ENCODE results near the gene CDC40. TPM values are rescaled to one million over a fixed set of nuclear protein-coding genes. Genes with fewer than 3 reads are reported as not detected.

The CDC40 gene
- total RNA-seq: 21.2 TPM

DNA sequence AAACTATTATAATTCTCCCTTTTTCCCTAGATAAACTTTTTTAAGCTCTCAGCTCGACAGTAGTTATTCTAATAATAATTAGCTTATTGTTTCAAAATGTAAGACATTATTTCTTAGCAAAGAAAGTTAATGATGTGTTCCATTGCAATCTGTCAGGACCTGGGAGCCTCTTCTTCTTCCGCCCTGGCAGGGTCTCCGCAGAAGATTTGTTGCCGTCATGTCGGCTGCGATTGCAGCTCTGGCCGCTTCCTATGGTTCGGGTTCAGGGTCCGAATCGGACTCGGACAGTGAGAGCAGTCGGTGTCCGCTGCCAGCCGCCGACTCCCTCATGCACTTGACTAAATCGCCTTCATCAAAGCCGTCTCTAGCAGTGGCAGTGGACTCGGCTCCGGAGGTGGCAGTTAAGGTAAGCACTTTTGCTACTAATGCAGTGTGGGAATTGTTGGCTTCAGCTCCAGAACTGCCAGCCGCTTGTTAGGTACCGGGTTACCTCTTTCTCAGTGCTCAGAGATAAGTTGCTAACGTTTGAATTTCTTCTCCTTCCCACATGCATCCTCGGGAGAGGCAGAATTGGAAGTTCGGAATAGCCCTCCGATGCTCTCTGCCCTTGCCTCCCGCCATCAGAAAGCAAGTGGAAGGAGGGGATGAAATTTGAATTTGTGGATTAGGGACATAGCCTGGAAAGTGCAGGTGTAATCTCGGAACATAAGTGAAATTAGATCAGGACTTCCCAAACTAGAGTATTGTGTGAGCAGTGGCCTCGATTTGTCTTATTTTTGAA, at the start of gene CDC40:
Gene CDC40 (plus strand): TSS at position 200 of the 781 bp plus-strand sequence. CDS start 18 bp downstream, at position 218.
- DNase-seq (ENCODE audit: low spot score in 2 of 2) (peak; percentile 44 to 56), FAIRE-seq (no peak)

DNA sequence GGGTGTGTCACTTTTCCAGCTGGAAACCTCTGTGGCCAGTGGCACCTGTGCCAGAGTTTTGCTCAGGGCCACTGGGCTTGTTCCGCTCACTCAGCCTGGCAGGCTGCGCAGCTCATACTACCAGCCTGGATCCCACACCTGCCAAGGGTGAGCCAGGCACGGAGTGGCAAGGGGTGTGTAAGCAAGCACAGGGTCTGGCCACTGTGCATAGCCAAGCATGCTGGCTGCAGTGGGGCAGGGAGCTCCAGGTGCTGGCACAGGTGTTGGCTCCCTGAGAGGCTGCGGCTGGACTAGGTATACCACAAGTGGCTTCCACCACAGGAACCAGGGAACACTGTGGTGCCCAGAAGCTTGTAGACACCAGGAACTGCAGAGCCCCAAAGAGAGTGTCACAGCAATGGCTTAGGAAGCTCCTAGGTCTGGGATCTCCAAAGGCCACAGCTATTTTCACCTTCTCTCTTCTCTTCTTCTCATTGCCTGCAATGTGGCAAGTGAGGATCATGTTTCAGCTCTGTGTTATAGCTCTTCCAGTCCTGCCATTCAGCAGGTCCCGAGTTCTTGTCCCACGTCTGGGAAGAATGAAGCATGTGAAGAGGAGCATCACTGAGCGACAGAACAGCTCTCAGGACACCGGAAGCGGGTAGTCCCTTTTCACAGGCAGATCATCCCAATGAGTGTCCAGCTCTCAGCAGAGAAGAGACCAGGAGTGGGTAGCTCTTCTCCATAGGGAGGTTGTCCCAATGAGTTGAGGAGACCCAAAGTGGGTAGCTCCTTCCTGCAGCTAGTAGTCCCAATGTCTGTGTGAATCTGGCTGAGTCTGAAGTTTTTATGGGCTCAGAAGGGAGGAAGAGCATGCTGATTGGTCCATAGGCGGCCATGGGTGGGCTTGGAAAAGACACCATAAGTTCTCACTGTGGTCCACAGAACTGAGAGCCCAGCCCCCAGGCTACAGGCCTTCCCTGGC, 42.0 kb upstream of the CDC40 start:
- DNase-seq (ENCODE audit: low spot score in 2 of 2) (no peak), FAIRE-seq (no peak)

DNA sequence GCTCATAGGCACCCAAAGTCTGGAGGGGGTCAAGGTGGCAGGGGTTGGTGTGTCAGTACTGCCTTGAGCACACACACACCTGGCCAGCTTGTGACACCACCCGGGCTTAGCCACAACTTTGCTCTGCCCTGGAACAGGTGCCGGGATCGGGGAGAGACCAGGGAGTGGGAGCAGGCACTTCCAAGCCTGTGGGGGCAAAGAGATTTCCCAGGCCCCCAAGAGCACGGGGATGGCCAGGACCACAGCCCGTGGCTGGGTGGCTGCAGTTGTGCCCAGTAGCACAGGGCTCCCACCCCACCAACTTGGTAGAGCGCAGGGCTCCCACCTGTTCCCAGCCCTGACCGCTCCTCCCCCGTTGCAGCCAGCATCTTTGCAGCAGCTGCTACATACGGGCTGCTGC, 41.2 kb upstream of the CDC40 start:
- FAIRE-seq (no peak), DNase-seq (ENCODE audit: low spot score in 2 of 2) (no peak)

DNA sequence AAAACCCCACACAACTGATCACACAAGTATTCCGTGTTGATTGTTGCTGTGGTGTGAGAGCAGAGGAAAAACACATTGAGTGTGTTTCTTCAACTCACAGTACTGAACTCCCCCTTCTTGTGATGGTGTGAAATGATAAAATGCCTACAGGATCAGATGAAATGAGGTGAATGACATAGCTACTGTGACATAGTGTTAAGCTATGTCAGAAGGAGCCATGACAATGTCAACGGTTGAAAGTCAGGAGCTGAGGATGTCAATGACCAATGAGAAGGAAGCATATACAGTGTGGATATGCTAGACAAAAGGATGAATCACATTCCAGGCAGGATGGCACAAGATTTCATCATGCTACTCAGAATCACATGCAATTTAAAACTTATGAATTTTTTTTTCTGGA, 39.6 kb upstream of the CDC40 start:
- FAIRE-seq (no peak), DNase-seq (ENCODE audit: low spot score in 2 of 2) (peak in 1 of 2 donors; percentile 18)

DNA sequence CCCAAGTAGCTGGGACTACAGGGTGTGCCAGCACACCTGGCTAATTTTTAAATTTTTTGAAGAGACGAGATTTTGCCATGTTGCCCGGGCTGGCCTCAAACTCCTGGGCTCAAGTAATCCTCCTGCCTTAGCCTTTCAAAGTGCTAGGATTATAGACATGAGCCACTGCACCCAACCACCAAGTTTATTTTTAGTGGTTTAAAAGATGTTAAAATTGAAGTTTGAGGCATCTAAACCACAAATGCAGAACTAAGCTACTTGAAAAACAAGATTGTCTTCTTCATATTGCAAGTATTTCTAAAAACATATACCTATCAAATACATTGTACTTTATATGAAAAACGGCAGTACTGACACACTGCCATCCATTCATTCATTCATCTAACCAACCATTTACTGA, 32.4 kb upstream of the CDC40 start:
- no peak for DNase-seq (ENCODE audit: low spot score in 2 of 2)
- no peak for FAIRE-seq

DNA sequence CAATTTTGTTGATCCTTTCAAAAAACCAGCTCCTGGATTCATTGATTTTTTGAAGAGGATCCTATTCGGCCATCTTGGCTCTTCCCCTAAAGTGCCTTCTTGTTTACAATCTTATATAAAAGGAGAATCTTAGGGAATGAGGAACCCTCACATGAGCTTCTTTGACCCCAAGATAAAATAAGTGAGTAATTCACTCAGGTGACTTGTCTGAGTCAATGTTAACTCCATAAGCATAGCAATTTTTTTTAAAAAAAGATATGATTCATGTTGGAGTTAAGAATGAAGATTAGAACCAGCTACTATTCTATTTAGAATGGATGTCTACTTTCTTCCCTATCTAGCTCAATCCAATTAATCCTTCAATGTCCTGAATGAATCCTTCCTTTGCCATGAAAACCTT, 21.7 kb upstream of the CDC40 start:
- FAIRE-seq: no peak
- no peak for DNase-seq (ENCODE audit: low spot score in 2 of 2)

DNA sequence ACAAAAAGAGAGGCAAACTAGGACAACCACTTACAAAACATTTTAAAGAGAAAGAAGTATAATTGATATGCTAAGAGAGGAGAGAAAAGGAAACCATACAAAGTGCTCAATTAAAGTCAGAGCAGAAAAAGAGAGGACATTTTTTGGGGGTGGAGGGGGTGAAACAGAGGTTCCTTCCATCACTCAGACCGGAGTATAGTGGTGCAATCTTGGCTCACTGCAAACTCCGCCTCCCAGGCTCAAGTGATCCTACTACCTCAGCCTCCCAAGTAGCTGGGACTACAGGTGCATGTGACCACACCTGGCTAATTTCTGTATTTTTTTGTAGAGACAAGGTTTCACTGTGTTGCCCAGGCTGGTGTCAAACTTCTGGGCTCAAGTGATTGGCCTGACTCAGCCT, 10.1 kb upstream of the CDC40 start:
- no peak for DNase-seq (ENCODE audit: low spot score in 2 of 2)
- FAIRE-seq: no peak

DNA sequence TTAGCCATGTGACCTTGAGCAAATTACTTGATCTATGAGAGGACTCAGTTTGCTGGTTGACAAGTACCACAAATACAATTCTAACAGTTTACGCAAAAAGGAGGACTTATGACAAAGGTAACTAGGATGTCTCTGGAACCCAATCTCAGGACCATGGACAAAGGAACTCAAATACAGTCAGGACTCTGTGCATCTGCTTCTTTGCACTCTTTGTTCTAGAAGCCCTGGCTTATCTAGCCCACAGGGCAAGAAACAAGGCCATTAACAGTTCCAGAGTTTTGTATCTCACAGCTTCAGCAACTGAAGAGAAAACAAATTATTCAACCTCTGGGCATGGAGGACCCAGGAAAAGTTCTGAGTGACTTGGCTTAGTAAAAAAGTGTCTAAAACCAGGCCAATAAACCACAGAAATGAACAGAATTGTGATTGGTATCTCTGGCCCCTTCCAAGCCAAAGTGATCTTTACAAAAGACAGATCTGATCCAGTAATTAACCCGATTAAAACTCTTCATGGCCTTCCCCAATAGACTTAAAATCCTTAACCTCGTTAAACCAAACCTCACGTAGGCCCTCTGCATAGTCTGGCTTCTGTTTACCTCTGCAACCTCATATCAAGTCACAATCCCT, 6.6 kb upstream of the CDC40 start:
- no peak for FAIRE-seq
- DNase-seq (ENCODE audit: low spot score in 2 of 2): no peak

DNA sequence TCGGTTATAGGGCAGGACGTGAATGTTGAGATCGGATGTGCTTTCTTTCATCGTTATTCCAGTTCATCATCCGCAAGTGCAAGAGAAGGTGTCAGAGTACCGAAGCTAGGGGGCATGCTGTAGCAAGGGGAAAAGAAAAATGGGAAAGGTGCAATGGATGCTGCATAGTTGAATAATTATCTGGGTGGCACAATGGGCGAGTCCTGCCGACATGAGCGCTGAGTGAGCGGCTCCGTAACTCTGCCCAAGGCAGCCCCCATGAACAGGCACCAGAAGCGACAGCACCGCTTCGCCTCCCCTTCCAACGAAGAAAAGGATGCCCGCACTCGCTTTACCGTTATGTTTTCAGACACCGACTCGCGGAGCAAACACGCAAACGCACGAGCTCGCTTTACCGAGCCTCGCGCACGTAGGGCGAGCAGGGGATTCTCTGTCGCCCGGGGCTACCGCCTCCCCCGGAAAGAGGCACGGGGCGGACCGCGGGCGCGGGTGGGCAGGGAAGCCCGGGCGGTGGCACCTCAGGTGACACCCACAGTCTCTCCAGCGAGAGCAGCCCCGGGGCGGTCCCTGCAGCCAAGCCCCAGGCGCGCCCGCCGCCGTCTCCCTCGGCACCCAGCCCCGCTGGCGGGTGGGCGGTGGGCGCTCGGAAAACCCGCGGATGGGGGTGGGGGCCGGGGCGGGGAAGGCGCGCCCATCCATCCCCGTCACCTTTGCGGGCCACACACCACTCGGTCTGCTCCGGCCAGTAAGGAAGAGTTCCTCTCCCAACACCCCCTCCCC, 1.4 kb upstream of the CDC40 start:
- DNase-seq (ENCODE audit: low spot score in 2 of 2): peak in 1 of 2 donors; percentile 47
- FAIRE-seq: no peak

DNA sequence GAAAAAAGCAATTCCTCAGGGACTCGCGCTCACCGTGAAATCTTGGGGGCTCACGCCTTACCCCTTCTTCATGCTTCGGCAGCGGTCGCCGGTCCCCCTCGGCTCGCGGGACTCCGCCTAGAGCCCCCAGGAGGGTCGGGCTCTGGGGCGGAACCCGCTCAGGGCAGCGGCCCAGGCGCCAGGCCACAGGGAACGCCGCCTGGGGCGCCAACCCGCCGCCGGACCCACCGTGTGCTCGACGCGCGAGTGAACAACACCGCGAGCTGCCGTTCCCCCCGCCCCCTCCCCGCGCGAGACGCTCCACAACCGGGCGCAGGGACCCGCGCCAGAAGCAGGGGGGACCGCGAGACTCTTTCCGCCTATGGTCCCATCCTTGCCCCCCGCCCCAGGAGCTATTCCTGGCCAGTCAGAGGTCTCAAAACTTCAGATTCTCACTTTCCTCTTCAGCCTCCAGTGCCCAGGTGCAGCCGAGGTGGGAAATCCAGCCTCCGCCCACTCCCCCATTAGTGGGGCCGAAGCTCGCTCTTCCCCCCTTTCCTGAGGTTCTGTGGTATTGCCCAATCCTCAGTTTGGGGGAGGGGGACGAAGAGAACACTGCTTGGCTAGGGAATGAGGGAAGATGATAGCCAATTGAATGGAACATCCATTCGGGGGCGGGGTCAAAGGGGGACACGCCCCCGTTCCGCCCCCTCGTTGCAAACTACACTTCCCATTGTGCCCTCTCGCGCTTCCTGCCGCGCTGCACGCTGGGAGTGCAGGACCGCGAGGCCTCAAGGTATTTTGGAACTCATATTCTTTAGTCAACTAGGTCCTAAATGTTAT, 610 bp upstream of the CDC40 start, which contains the start of gene WASF1:
Gene WASF1 (minus strand): TSS at position 265 of the 822 bp plus-strand sequence. CDS start 52,069 bp downstream, outside the sequence.
- FAIRE-seq: peak; percentile 68
- DNase-seq (ENCODE audit: low spot score in 2 of 2): peak; percentile 84 to 89

DNA sequence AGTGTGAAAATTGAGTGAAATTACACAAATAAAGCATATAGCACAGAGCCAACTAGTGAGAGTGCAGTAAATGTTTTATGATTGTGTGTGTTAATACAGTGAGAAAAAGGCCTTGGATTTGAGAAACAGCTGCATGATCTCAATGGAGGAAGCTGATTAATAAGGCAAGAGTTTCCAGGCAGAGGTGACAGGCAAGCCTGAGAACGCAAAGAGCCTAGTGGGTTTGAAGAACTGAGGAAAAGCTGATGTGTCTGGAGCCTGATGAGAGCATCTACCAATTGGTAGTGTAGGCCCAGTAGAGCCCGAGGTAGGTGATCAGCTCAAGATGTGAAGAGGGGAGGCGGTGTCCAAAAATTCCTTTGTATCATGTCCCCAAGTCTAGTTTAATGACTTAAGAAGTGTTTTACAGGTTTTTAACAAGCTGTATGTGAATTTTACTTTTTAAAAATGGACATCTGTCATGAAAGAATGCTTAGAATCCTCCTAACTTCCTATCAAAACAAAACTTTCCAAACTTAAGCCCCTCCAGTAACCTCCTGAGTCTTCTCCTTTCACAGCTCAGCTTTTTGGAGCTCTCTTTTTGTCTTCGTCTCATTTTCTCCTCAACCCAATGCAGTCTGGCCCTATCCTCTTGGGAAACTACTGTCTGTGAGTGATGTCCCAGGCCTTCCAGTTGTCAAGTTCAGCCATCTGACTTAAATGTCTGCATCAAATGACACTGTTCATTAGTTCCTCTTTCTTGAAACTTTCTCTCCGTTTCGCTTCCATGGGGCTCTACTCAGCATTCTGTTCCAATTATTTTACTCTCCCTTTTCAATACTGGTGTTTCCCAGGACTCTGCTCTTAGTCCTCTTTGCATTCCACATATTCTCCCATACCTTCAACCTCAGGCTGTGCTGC, 1.2 kb downstream of the CDC40 start:
- DNase-seq (ENCODE audit: low spot score in 2 of 2): no peak
- no peak for FAIRE-seq

DNA sequence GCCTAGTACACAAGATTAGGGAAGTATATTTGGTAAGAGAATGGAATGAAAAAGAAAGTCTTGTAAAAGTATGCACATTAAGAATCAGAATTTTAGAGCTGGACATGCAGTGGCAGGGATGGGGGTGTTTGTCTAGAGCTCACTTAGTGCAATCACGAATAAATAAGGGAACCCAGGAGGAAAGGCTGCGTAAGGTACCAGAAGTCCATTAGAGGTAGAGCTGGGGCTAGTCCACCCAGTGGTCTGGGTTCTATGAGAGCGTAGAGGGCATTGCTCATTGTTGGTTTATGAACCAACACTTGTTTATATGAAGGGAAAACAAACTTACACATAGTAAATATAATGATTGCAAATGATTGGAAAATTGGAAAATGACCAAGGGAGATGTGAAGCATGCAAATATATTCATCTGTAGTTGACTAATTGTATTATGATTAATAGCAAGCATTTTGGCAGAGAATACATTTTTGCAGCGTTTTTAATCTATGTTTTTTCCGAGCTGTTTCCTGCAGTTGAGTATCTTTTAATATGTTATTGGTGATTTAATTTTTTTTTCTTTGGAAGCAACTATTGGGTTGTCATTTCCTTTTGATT, 3.2 kb downstream of the CDC40 start:
- DNase-seq (ENCODE audit: low spot score in 2 of 2) (no peak), FAIRE-seq (no peak)

DNA sequence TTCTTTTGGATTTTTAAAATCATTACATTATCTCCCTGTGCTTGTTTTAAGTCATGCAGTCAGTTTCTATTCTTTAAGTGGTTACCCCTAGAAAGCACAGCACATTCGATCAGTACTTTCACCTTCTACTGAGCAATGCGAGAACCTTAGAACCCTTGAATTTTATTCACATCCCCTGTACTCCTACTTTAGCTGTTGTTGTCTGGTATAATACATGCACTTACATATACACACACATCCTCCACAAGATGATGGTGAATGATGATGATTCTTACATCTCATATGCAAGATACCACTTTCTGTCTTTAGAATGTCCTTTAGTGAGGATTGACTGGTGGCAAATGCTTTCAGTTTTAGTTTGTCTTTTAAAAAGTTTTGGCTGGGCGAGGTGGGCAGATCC, 5.7 kb downstream of the CDC40 start:
- FAIRE-seq: no peak
- no peak for DNase-seq (ENCODE audit: low spot score in 2 of 2)

DNA sequence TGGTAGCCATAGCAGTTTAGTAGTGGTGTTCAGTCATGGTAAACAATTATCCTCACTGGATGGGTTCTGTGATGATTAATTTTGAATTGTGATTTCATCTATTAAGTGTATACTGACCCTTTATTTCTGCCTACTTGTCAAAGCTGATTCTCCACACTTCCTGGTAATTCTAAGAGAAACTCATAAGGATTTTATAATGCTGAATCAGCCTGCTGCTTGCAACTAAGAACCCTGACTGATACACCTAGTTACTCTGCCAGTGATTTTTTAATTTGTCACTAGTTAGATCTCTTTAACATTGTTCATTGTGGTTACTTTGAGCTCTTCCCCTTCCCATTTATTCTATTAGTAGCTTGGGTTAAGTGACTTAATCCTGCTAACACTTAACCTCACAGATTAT, 8.6 kb downstream of the CDC40 start:
- FAIRE-seq (no peak), DNase-seq (ENCODE audit: low spot score in 2 of 2) (no peak)

DNA sequence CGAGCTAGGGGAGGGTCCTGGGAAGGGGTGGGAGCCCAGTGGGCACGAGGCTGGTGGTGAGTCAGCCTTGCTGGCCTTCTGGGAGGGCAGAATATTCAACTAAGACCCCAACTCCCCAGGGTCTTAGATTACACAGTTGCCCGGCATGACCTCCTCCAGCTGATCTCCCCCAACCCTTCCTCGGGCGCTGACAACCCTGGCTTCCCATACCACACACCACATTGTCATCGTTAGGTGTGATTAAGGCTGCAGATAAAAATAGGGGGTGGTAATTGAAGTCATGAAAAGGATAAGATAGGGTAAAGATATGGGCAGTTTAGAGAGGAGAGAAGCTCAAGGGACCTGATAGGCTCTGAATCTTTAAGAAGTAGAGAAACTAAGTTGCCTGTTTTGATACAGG, 10.5 kb downstream of the CDC40 start:
- DNase-seq (ENCODE audit: low spot score in 2 of 2): no peak
- FAIRE-seq: no peak

DNA sequence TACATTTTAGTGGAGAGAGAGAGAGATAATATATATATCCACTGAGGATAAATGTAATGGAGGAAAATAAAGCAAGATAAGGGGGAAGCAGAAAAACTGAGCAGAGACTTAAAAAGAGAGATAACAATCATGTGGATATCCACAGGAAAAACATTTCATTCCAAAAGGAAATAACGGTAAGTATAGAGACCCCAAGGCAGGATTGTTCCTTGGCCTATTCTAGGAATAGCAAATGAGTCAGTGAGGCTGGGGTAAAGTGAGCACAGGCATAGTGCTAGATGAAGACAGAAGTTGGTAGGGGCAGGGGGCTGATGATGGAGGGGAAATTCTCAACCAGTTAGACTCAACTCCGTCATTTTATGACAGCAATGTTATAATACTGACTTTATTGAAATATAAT, 11.2 kb downstream of the CDC40 start:
- no peak for FAIRE-seq

DNA sequence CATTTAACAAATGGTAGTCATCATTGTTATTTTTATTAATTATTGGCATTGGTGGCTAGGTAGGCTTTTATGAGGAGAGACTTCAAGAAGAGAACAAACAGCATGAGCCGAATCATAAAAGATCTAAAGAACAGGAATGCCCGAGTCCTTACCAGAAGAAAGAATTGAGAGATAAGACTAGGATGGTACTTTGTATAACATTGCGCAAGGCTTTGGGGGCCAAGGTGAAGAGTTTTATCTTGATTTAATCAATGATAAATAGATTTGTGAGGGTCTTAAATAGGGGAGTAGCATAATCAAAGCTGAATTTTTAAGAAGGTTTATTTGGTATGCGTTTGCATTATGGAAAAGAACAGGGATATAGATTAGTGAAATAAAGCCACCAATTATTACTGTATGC, 15.4 kb downstream of the CDC40 start:
- FAIRE-seq: no peak
- DNase-seq (ENCODE audit: low spot score in 2 of 2): no peak

More for the DNA sequence above, 11.2 kb downstream of the CDC40 start:
- no peak for DNase-seq (ENCODE audit: low spot score in 2 of 2)

DNA sequence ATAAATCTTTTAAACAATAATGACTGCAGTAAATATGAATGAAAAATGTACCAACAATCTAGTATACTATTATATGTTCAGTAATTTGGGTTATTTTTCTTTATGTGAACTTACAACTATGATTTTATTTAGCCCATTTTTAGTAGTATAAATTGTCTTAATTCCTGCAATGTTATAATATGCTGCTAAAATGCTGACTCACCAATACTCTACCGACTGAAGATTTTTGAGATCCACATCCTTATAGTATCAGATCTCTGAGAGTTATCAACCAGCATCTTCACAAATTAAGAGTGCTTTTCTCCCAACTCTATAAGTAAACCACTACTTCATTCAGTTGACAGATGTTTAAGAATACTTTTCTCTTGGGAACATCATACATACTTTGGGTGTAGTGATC, 16.6 kb downstream of the CDC40 start:
- FAIRE-seq (no peak), DNase-seq (ENCODE audit: low spot score in 2 of 2) (no peak)
